GM18511 (cell line): ENCODE results near the gene NIPSNAP2.
A peak's percentile ranks its signal among the peaks of the same experiment; 100 is the strongest.
"Not testable (repeated sequence)": the region's sequence is repeated elsewhere in the genome, so short reads cannot be mapped to it uniquely, and the experiment has no call there.

Source experiments
- ATAC-seq: cut with Tn5 transposase; IDR thresholded peaks from one replicate; pipeline ENCODE4 v1.9.1; 2021; ENCODE audit warnings: mild to moderate bottlenecking, moderate library complexity; ENCODE audit not compliant: unreplicated experiment

NIPSNAP2 gene

GRCh38 chr7:55964261-55965099 is at the start of gene NIPSNAP2:
NIPSNAP2 (plus strand) TSS chr7:55964585; CDS start chr7:55964610, 25 bp downstream.
- peak; percentile 84 for ATAC-seq

GRCh38 chr7:55917771-55918170 is 46.6 kb upstream of the NIPSNAP2 start:
- no peak for ATAC-seq

- ATAC-seq = no peak
These were observed 36.2 kb upstream of the NIPSNAP2 start for GRCh38 chr7:55928006-55928767.

- ATAC-seq = no peak
These were observed 32.8 kb upstream of the NIPSNAP2 start for GRCh38 chr7:55931421-55932151.

GRCh38 chr7:55939514-55940123 is 24.8 kb upstream of the NIPSNAP2 start:
- no peak for ATAC-seq

DNA sequence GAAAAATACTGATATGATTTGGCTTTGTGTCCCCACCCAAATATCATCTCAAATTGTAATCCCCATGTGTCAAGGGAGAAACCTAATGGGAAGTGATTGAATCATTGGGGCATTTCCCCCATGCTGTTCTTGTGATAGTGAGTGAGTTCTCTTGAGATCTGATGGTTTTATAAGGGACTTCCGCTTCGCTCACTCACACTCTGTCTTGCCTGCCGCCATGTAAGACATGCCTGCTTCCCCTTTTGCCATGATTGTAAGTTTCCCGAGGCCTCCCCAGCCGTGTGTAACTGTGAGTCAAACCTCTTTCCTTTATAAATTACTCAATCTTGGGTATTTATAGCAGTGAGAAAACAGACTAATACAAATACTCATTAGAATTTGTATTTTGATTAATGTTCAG is 17.8 kb upstream of the NIPSNAP2 start:
- ATAC-seq = no peak

- peak; percentile 100 for ATAC-seq
These were observed 12.6 kb upstream of the NIPSNAP2 start, which contains the start of gene MRPS17 for GRCh38 chr7:55951637-55952351. MRPS17 (plus strand) TSS chr7:55951877; CDS start chr7:55953196, 1,319 bp downstream.

GRCh38 chr7:55952352-55952671 is 12.1 kb upstream of the NIPSNAP2 start:
- not testable (repeated sequence) for ATAC-seq

- no peak for ATAC-seq
These were observed 10.5 kb upstream of the NIPSNAP2 start for GRCh38 chr7:55953707-55954475.

DNA sequence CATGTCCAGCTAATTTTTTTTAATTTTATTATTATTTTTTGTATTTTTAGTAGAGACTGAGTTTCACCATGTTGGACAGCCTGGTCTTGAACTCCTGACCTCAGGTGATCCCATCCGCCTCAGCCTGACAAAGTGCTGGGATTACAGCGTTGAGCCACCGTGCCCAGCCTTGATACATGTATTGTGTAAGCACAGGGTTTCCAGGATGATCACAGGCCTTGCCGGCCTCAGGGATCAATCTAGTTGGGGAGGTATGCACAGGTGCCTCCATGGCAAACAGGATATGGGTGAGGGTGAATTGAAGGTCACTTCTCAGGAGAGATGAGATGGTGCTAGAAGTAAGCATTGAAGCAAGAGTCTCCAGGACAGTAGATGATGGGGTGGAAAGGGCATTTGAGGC is 7.2 kb upstream of the NIPSNAP2 start:
- ATAC-seq = no peak

DNA sequence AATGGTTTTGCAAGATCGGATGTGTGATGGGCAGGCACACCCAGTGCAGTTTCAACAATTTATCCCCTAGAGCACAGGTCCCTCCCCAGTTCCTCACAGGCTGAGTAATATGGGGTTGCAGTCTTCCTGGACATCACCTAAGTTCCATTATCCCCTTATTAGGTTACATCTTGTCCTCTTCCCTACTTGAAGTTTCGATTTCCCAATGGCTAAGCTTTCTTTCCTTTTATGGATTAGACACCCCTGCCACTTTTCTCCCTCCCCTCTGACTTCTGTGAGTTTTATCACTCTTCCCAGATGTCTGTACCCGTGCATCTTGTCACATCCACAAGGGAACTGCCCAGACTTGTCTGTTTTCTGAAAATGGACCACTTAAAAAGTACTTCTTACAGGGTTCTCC is 2.4 kb upstream of the NIPSNAP2 start:
- no peak for ATAC-seq

DNA sequence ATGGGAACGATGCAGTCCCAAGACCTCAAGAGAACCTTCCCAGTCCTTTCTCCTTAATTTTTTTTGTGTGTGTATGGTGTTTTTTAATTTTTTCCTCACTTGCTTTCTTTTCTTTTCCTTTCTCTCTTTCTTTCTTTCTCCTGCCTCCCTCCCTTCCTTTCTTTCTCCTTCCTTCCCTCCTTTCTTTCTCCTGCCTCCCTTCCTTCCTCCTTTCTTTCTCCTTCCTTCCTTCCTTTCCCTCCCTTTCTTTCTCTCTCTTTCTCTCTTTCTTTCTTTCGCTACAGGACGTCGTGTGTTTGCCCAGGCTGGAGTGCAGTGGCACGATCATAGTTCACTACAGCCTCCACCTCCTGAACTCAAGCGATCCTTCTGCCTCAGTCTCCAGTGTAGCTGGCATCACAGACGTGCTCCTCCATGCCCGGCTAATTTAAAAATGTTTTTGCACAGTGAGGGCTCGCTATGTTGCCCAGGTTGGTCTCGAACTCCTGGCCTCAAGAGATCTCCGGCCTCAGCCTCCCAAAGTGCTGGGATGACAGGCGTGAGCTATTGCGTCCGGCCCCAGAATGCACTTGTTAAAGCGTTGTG is 709 bp upstream of the NIPSNAP2 start:
- no peak for ATAC-seq

- ATAC-seq = no peak
These were observed 700 bp downstream of the NIPSNAP2 start for GRCh38 chr7:55965100-55965470.

DNA sequence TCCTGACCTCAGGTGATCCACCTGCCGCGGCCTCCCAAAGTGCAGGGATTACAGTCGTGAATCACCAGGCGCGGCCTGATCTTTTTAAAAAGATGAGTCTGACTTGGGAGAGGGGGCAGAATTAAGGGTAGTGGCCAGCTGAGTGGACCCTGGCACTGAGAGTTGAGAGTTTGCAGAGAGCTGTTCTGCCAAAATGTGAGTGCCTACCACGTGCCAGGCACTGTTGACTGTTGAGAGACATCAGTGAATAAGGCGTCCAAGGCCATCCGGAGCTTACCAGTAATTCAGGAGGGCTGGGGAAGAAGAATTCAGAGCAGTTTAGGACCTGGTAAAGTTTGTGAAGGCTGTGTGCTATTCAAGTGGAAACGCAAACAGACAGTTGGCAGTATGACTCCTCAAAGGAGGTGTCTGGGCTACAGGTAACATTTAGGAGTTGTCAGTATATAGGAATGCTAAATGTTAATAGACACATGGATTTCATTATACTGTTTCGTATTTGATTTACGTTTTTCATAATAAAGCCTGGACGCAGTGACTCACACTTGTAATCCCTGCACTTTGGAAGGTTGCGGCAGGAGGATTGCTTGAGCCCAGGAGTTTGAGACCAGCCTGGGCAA is 1.5 kb downstream of the NIPSNAP2 start:
- ATAC-seq = no peak

DNA sequence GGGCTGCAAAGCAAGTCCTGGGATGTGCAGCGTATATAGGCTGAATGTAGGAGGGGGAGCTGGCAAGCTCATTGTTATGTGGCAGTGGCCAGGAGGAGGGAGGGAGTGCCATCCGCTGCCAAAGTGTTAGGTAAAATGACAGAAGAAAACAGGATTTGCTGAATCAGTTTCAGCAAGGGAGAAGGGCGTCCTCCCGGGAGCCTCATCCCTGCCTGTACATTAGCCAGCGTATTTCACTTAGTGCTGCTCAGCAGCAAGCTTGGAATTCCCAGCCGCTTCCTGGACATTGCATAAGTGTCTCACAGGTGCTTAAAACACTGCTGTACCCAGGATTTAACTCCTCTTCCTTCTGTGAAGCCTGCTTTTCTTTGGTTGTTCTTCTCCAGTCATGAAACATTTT is 2.5 kb downstream of the NIPSNAP2 start:
- no peak for ATAC-seq

DNA sequence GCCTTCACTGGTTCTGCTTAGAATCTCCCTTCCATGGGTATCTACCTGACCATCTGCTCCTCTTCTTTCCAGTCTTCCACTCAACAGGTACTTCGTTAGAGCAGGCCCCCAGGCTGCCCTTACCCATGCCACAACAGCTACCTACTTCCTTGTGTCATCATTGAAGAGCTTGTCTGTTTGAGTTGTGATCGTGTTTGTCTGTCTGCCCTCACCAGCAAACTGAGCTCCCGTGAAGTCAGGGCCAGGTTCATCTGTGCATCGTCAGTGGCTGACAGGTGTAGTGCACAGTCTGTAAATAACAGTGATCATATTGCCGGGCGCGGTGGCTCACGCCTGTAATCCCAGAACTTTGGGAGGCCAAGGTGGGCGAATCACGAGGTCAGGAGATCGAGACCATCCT is 5.0 kb downstream of the NIPSNAP2 start:
- ATAC-seq = no peak

- ATAC-seq = no peak
These were observed 6.2 kb downstream of the NIPSNAP2 start for GRCh38 chr7:55970561-55970960.

DNA sequence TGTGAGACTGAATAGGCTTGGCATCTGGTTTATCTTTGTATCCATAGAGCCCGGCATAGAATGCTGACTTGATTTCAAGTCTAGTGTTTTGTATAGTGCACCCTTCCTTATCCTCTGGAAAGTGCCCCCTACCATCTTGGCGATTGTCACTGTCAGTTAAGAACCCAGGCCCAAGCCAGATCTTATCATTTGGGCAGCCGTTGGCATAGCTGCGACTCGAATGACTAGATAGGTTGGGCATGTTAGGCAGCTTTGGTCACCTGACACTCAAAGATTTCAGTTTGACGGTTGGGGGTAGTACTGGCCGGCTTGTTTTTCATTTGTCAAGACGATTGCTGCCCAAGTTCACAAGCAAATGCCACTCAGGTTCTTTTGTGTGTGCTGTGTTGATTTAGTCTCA is 6.6 kb downstream of the NIPSNAP2 start:
- ATAC-seq = no peak

DNA sequence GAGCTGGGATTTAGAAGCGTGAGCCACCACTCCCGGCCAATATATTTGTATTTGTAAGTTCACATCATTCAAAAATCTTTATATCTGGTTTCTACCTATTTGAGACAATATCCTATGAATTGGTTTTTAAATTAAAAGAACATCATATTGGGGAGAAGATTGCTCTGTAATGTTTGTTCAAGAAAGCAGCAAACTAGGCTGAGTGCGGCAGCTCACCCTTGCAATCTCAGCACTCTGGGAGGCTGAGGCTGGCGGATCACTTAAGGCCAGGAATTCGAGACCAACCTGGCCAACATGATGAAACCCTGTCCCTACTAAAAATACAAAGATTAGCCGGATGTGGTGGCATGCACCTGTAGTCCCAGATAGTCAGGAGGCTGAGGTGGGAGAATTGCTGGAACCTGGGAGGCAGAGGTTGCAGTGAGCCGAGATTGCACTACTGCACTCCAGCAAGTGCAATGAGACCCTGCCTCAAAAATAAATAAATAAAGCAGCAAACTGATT is 9.4 kb downstream of the NIPSNAP2 start:
- no peak for ATAC-seq
